Left renal cortex interstitium (tissue), 4 donors: ENCODE data around the gene DACH1. TPM values are rescaled to one million over a fixed set of nuclear protein-coding genes. Genes with fewer than 3 reads are reported as not detected.

Experiments
- DNase-seq, 4 donors: peaks; one replicate each; pipeline ENCODE4 v3.0.0-alpha.2; 2013; ENCODE audit warnings: low read depth in 4 of 4, low spot score in 2 of 4, missing footprints in 1 of 4
- polyA plus RNA-seq, 4 donors: library from polyadenylated mRNA; unstranded; fragments of 120-200 nt; gene quantifications; one replicate each; pipeline ENCODE4 v1.2.1, GENCODE V29; 2013; ENCODE audit not compliant: insufficient read length in 4 of 4

DACH1 gene
- polyA plus RNA-seq, 4 donors, result 98.1 to 109 (median 103) TPM

DNA sequence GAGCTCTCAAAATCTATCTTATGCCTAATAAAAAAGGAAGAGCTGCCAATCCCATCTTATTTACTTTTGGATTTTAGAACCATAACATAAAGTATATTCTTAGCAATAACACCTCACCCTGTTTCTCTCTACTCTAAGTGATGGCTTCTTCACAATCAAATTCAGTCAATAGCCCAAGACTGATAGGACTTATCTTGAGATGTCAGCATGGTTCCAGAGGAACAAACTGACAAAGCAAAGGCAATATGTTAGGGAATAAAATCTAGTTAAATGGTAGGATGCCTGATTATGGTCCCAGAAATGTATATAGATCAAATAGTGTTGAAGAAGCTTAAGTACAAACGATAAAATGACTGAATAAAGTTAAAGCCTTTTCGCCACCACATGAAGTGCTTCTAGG lies 36.3 kb downstream of the DACH1 start:
- DNase-seq, result no peak

DNA sequence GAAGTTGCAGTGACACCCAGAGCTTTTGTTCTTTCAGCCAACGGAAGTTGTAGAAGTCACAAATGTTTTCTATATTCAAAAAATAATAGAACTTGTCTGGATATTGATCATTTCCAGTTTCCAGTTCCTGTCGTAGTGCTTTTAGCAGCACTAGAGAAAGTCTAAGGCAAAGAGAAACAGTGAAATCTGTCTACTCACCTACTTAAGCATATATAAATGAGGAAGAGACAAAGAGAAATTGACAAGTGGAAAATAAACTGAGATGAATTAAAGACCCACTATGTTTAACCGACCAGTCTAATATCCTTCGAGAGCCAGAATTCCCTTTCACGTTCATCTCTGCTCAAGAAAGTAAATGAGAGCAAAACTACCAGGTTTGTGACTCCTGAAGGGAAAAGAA lies 36.7 kb downstream of the DACH1 start:
- DNase-seq, result no peak

DNA sequence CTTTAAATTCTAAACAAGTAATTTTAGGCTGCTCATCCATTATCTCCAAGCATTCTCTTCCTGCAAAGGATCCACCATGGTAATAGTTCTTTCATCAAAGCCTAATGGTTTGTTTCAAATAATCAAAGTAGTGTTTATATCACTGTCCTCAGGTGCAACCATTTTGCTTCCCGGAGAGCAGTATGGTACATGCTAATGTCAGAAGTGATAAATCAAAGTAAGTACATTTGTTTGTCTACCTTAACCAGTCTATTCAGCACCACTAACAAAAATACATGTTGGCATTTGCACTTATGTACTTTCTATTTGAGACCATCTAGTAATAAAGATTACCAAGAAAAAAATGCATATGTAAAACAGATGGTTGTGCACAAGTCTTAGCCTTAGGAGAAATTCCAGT lies 37.5 kb downstream of the DACH1 start:
- no peak for DNase-seq

DNA sequence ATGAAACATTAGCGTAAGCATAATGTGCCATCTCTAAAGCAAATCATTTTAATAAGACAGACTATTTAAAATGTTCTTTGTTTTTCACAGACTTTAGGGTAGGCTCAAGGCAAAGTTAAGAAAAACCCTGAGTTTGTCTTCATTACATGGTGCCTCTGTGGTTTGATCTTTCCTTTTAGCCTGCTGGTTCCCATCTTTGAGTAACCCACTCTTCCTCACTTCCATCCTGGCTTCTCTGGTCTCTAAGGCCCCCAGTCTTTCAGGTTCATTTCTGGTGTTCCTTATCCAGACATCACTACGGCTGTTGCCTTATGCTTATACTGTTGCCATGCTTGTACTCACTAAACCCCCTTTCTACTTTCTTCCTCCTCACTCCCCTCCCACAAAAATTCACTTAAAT lies 38.4 kb downstream of the DACH1 start:
- no peak for DNase-seq

DNA sequence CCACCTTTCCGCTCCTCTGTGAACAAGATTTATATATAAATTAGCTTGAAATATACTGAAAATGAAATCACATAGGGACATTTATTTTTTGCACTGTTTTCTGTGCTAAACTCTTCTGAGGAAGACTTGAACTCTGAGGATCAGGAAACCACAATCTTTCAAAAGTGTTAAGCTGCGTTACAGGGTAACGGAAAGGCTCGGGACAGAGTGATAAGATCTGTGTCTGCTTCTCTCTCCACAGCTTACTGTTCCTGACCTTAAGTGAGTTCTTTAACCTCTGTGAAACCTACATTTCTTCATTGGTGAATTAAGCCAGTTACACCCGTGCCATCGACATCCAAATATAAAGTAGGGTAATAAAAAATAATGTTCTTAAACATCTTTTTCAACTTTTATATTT lies 38.9 kb downstream of the DACH1 start:
- DNase-seq, result no peak

DNA sequence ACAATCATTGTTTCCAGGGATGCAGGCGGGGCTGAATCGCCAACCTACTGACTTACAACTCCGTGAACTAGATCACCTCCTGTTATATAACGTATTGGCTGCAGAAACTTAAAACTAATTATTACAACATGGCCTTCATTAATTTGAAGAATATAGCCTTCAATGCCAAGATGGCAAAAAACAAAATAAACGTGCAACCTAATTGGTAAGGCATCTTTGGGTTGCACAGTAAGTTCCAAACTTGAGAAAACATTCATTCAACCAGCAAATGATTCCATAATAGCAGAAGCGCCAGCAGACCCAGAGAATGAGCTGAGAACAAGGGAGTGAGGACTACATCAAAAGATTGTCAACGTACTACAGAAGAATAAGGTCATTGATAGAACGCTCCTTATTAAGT lies 39.8 kb downstream of the DACH1 start:
- DNase-seq, result no peak

DNA sequence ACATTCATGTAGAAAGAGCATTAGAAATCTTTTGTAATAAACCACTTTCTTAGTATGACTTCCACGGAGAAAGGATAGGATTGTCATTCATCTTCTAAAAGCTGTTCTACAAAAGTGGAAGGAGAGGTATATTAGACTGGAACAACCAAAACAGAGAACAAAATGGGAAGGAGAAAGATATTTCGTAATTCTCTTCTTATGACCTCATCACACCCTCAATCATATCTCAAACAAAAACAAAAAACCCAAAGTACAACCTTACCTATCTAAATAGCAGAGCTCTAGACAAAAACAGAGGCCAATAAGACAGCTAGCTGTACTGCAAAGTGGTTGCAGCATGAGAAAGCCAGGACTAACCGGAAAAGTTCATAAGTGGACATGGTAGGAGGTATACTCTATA lies 46.3 kb downstream of the DACH1 start:
- no peak for DNase-seq

DNA sequence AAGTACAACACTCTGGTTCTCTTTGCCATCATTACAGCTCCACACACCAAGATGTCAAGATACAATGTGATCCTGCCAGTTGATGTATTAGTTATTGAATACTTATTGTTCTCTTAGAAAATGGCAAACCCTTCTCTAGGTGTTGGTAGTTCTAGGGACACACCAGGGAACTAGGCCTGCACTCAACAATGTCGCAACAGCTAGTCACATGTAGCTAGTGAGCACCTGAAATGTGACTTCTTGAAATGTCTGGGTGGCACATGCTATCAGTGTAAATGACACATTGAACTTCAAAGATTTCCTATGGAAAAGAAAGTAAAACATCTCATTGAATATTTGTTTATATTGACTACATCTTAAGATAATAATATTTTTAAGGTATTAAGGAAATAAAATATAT lies 49.7 kb downstream of the DACH1 start:
- no peak for DNase-seq

DNA sequence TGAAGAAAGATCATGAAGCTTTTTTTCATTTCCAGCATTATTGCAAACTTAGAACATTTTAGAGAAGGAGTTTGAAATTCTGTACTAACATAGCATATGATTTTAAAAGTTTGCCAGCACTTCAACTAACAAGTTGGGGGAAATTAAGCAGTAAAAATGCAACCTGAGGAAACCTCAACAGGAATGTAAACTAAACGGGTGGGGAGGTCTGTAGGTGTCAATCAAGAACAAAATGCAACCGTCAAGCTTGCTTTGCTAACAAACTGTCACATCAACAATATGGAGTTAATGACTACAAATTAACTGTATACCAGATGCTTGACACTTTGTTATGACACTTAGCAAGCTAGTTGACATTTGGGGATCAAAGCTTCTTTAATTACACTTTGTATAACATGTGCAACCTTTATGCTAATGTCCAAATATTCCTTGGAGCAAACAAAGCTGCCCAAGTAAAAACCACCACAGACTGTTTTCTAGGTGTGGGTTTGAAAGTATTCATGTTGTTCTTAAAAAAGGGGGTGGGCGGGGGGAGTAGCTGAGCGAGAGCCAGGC lies 52.1 kb downstream of the DACH1 start:
- no peak for DNase-seq

DNA sequence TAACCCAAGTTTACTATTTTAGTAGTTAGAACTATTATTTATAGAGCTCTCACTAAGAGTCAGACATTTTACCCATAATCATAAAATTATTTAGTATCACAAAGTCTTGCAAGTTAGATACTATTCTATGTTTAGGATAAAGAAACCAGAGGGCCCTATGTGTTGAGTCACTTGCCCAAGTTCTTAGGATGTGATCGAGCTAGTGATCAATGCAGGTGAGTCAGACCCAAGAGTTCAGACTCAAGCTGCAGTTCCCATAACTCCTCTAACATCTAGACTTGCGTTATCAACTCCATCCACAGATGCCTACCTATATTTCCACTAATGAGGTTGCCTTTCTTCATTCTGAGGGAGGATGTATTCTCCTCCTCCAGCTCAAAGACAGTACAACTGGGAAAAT lies 53.8 kb downstream of the DACH1 start:
- DNase-seq, result no peak

DNA sequence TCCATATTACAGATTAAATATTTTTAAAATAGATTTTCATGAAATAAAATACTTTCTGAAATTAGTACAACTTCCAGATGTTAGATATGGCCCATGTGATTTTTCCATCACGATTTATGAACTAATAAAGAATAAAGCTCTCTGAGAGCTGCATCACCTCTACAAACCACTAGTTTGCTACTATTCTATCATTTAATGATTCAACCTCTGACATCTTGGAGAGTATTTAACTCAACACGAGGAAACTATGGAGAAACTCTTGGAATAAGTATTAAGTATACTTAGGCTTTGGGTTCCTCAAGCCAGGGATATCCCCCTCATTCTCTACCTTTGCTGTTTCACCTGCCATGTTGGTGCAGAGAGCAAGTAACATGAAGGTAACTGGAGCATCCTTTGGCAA lies 55.7 kb downstream of the DACH1 start:
- DNase-seq, result no peak

DNA sequence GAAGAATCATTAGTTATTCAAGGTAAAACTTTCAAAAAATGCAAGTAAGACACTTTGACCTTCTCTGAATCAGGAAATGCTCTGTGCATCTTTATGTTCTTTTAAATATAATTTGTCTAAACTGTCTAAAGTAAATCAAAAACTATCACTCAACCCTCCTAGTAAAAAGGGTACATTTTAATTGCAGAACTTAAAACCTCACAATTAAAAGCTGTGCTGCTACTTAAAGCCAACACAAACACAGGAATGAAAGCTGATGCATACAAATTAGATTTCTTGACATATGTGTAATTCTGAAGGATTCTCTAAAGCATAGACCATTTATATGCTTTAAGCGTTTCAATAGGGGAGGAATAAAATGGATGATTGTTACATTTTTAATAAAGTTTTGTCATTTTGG lies 58.3 kb downstream of the DACH1 start:
- no peak for DNase-seq

DNA sequence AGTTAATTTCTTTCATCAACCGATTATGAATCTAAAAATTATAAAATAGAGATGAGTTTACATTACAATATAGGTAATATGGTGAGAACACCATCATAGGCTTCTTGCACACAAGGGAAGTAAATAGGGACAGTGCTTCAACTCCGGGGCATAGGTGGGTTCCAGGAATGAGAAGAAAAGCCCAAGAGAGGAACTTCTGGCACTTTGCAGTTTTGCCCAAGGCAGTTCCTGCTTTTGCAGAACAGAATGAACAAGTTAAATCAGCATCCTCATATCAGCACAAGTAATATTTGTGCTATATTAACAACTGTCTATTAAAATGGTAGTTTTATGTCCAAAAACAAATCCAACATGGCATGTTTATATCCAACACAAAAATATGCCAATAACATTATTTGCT lies 60.1 kb downstream of the DACH1 start:
- no peak for DNase-seq

DNA sequence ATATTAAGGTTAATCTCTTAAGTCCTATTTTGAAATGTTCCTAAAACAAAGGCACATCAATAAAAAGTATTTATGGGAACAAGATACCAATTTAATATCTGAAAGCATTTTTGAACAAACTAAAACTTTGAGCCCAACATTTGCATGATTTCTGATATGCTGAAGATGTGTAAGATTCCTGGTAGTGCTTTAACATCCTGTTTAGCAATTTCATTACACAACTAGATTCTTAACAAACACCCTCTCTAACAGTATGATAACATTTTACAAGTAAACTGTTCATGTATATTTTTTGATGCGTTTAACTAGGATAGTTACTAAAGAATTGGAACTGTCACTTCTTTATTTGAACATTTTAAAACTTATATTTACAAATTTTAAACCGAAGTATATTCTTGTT lies 63.9 kb downstream of the DACH1 start:
- DNase-seq, result no peak

DNA sequence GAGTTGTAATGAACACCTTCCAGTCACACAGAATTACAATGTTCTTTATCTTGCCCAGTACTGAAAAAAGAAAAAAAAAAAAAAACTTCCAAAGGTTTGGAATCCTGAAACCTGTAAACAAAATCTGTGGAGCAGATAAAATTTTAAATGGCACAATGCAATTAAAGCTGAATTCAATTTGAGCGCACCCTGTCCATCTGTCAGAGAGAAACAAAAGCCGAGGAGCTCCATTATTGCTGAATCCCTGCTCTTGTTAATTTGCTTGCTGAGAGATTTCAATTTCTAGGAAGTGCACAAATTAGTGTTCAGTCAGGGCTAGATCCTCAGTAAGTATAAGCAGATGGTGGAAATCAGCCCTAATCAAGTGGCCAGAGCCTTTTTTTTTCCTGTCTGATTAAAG lies 65.2 kb downstream of the DACH1 start:
- no peak for DNase-seq

DNA sequence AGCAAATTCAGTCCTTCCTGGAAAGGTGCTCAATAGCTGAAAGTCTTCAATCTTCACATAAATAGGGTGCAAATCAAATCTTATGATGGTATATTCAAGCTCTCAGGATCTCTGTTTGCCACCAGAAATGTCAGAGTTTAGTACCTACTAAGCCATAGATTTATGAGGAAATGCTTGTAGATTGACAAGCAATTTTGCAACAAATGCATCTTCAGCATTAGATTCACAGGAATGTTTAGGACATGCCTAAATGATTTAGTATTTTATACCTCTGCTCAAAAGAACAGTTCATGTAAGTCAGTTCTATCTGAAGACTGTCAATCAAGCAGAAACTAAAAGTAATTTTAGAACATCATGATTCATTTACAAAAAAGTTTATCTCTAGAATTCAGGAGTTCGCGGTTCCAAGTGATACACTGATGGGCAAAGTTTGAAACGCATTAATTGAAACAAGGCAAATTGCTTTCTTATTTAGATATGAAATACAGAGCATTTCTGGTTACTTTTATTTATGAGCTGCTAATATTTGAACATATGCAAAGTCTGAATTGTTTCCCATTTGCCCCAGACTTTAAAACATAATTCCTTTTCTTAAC lies 65.7 kb downstream of the DACH1 start:
- DNase-seq, result no peak

DNA sequence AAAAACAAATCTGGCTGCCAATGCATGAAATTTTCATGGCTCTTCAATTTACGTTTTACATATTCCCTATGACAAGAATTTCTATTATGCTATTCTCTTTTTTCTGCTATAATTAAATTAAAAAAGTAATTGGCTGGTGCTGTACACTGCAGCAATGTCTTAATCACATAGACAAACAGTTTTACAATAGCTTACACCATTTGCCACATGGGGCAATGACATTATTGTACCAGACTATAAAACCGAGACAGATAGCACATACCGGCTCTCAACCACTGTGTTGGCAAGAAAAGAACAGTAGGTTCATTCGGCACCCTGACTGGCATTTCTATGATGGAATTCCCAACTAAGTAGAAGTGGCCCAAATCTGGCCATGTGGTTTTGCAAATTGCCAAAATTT lies 67.7 kb downstream of the DACH1 start:
- no peak for DNase-seq

DNA sequence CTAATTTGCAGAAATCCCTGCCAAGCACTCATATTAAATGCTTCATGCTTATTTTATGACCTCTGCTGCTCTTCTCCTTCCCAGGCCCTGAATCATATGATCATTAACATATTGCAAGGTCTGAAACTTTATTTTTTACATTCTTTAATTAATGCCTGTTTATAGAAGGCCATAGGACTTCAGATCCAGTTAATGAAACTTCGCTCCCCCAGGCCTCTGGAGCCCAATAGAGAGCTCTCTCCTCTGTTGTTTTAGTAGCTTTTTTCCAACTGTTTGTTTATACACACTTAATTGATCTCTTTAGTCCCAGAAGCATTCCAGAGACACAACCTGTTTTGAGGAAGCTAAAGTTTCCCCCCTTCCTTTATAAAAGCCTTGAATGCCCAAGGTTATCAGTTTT lies 68.3 kb downstream of the DACH1 start:
- no peak for DNase-seq

DNA sequence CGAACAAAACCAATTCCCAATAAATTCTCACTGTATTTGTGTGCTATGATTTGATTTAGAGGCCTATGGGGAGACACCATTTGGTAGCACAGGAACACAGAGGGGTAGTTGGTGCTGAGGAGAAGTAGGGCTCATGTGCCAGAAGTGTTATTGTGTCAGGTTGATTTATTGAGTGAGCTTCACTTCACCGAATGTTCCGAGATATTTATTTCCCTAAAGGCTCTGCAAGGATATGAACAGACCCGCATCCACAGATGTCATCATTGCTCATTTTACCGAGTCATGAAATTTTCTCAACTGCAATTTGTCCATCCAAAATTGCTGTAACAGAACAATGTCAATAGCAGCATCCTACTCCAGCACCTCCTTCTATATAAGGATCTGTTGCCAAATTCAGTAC lies 69.5 kb downstream of the DACH1 start:
- DNase-seq, result no peak

DNA sequence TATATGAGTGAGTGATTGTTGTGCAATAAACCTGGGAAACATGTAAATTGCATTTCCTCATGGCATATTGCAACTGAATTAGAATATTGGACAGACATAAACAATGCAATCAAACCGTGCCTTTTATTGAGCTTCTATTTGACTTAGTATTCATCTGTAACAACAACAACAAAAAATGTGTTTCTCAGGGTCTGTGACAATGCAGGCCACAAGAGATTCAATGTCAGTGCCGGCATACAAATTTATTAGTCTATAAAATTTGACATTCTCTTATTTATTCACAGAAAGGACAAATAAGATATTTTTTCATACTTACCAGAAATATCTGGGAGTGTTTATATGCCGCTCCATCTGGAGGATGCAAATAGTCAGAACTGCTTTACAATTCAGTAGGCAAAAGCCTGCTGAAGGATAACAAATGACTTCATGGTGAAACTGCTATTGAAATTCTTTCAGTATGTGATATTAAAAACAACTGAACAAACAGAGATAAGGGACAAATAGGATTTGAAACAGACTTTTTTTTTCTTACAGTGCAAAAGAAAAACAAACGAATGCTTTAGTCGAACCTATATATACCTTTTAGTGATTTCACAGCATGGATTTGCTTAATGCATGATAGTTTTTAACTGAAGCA lies 77.2 kb downstream of the DACH1 start:
- no peak for DNase-seq

DNA sequence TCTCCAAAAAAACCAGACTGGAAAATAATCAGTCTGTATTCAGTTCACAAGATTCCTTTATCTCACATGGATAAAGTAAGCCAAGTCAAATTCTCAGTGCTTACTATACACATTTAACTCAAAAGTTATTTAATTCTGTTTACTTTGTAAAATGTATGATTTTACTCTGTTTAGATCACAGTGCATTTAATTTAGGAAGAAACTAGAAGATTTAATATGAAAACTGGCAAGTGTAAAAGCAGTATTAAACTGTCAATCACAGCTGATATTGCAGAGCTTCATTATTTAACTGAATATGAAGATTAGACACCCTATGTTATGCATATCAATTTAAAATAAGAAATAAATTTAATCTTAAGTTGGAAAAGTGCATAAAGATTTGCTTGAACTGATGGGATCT lies 78.0 kb downstream of the DACH1 start:
- no peak for DNase-seq

DNA sequence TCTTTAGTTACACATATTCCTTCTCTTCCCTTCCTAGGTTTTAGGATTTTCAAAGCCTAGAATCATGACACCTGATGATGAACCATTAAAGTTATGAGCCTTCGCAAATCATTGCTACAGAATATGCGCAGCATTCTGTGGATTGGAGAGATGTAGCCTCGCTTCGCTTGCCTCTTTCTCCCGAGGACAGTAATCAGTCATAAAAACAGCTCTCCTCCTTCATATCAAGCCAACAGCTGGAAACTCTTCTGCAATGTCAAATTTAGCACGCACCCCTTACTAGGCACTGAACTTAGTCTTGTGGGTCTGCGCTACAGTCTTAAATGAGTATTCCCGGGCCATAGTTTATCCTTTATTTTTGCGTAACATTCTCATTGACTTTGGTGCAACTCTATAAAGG lies 79.6 kb downstream of the DACH1 start:
- DNase-seq, result no peak

DNA sequence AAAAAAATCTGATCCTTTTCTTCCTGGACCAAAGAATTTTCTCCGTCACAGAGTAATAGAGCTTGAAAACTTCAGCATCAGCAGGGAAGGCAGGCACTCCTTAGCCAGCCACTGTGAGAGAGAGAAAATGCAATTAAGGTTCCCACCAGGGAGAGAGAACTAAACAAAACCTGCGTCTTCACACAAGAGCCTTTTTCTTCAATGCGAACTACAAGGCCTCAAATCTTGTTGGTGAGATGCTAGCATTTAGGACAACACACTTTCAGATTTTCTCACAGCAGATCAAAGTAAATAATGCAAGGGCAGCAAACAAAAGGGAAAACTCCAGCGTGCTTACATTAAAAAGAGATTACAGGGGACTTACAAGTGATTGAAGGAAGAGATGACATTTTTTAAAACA lies 80.1 kb downstream of the DACH1 start:
- no peak for DNase-seq
